K562 (cell line): ENCODE measurements around the gene FIG4. TPM values are rescaled to one million over a fixed set of nuclear protein-coding genes. Genes with fewer than 3 reads are reported as not detected.

Experiments used
- ATAC-seq: fragments of 200-7000 bp; cut with Tn5 transposase; 3 replicates; pipeline ENCODE4 v1.9.1; 2020; ENCODE audit warnings: moderate library complexity
- BruUV-seq: library from RNA; stranded (reverse); fragments of 400-500 nt; replicated peaks from 2 replicates; lab custom pipeline; 2021; lab: Mats Ljungman, UMichigan
- CTCF ChIA-PET: fragments of 300-600 bp; formaldehyde crosslinking; extraction: SDS; loops from one replicate; lab custom pipeline; 2021; ENCODE audit warnings: low intra/inter-chr PET ratio; lab: Yijun Ruan, JAX
- POLR2A ChIA-PET: fragments of 300-600, 350-650 bp; sonication (Branson Sonifier 250); formaldehyde crosslinking; extraction: SDS; loops from one replicate; lab custom pipeline; 2021; ENCODE audit warnings: antibody characterized with exemption, inconsistent platforms; lab: Yijun Ruan, JAX
- DNase-seq, 4 experiments: peaks; one replicate each; pipeline versions ENCODE4 v3.0.0 to v3.0.0-alpha.2; 2011 to 2018; ENCODE audit warnings: low spot score in 3 of 4, mixed read lengths in 3 of 4; ENCODE audit errors: extremely low read depth in 1 of 4
- FAIRE-seq: peaks from 2 replicates; lab custom pipeline; 2011; peaks lifted over from hg19 to GRCh38; lab: Jason Lieb, UNC
- H2AFZ ChIP-seq: 2 replicates; pipeline ENCODE4 v1.6.0; 2011; ENCODE audit warnings: low read depth, low read length, control low read depth, inconsistent platforms
- H3K27ac ChIP-seq: fragments of 200-600 bp; 3 replicates; pipeline ENCODE4 v1.8.0; 2011; ENCODE audit warnings: low read depth, mild to moderate bottlenecking, control low read depth, inconsistent platforms, low read length, moderate library complexity, mixed read lengths; ENCODE audit errors: extremely low read depth
- H3K27me3 ChIP-seq, 2 experiments: fragments of 300-600 bp in 1 of 2; 2 replicates in 1 of 2; 3 replicates in 1 of 2; pipeline versions ENCODE4 v1.6.0 to v1.8.0; 2011; ENCODE audit warnings: inconsistent platforms in 2 of 2, low read length in 2 of 2, mild to moderate bottlenecking in 1 of 2, mixed read lengths in 1 of 2, moderate library complexity in 1 of 2; ENCODE audit not compliant: control insufficient read depth in 2 of 2, insufficient read depth in 2 of 2
- H3K36me3 ChIP-seq: fragments of 300-600 bp; 3 replicates; pipeline ENCODE4 v1.8.0; 2011; ENCODE audit warnings: mild to moderate bottlenecking, low read length, inconsistent platforms; ENCODE audit not compliant: control insufficient read depth, insufficient read depth
- H3K4me1 ChIP-seq, 2 experiments: fragments of 200-600 bp in 1 of 2; replicated peaks in 1 of 2; 2 replicates in 1 of 2; 3 replicates in 1 of 2; pipeline versions ENCODE4 v1.5.1 to v1.8.0; 2011; ENCODE audit warnings: inconsistent platforms in 2 of 2, low read length in 2 of 2, mild to moderate bottlenecking in 1 of 2, mixed read lengths in 1 of 2, moderate library complexity in 1 of 2; ENCODE audit not compliant: control insufficient read depth in 2 of 2, insufficient read depth in 2 of 2
- H3K4me2 ChIP-seq: 2 replicates; pipeline ENCODE4 v1.6.1; 2011; ENCODE audit warnings: low read length, control low read depth, inconsistent platforms, mixed read lengths; ENCODE audit not compliant: insufficient read depth
- H3K4me3 ChIP-seq: fragments of 200-600 bp; sonication (generic), shearing (Covaris generic); 2 replicates; pipeline ENCODE4 v1.5.1; 2016; ENCODE audit warnings: control low read depth, inconsistent platforms
- H3K79me2 ChIP-seq: fragments of 200-600 bp; 3 replicates; pipeline ENCODE4 v1.8.0; 2011; ENCODE audit warnings: low read length, inconsistent platforms; ENCODE audit not compliant: control insufficient read depth, insufficient read depth
- H3K9ac ChIP-seq, 2 experiments: 2 replicates each; pipeline versions ENCODE4 v1.6.0 to v1.6.1; 2011; ENCODE audit warnings: low read depth in 2 of 2, low read length in 2 of 2, control low read depth in 1 of 2, inconsistent platforms in 1 of 2, mild to moderate bottlenecking in 1 of 2, mixed read lengths in 1 of 2; ENCODE audit not compliant: insufficient read depth in 1 of 2
- H3K9me1 ChIP-seq: one replicate; pipeline ENCODE4 v1.6.0; 2011; ENCODE audit warnings: inconsistent platforms, mild to moderate bottlenecking, low read length, moderate library complexity; ENCODE audit not compliant: control insufficient read depth, insufficient read depth
- H3K9me3 ChIP-seq: replicated peaks from 2 replicates; pipeline ENCODE4 v1.5.1; 2011; ENCODE audit warnings: low read depth, low read length, inconsistent platforms; ENCODE audit not compliant: control insufficient read depth, insufficient read depth
- H4K20me1 ChIP-seq: replicated peaks from 2 replicates; pipeline ENCODE4 v1.6.1; 2011; ENCODE audit warnings: low read length, inconsistent platforms, mixed read lengths; ENCODE audit not compliant: control insufficient read depth, insufficient read depth
- CBX5 ChIP-seq: IDR thresholded peaks from 2 replicates; pipeline ENCODE4 v1.6.1; 2014; ENCODE audit warnings: low read depth, borderline replicate concordance
- CHD4 ChIP-seq: fragments of 200-600 bp; sonication (generic); IDR thresholded peaks from 3 replicates; pipeline ENCODE4 v1.6.1; 2012; ENCODE audit warnings: low read depth, mild to moderate bottlenecking, mixed read lengths, low read length, inconsistent platforms; ENCODE audit not compliant: insufficient read depth, insufficient replicate concordance, poor library complexity, severe bottlenecking
- HCFC1 ChIP-seq: IDR thresholded peaks from 2 replicates; pipeline ENCODE4 v1.6.1; 2012; ENCODE audit warnings: low read depth, low read length, improper control_type of control experiment
- MAFF ChIP-seq: IDR thresholded peaks from 2 replicates; pipeline ENCODE4 v1.6.1; 2012; ENCODE audit warnings: low read length, improper control_type of control experiment
- RERE ChIP-seq: sonication (generic); formaldehyde crosslinking; IDR thresholded peaks from 2 replicates; pipeline ENCODE4 v1.8.0; 2023; ENCODE audit warnings: missing genetic modification reagents, mild to moderate bottlenecking, borderline replicate concordance
- ZBTB11 ChIP-seq, 3 experiments: fragments of 200-800 bp in 1 of 3; fragments of 250-450 bp in 1 of 3; fragments of 450-650 bp in 1 of 3; sonication (Bioruptor Pico) in 1 of 3; sonication (Bioruptor generic) in 1 of 3; formaldehyde crosslinking in 1 of 3; IDR thresholded peaks; 2 replicates each; pipeline versions ENCODE4 v1.6.1 to v1.8.0; 2016 to 2022; ENCODE audit warnings: mild to moderate bottlenecking in 2 of 3, missing genetic modification characterization in 2 of 3, missing compliant biosample characterization in 1 of 3, moderate library complexity in 1 of 3
- WGBS: fragments of 100-300 bp; shearing (Covaris generic); methylation state at CpG from one replicate; pipeline ENCODE4 v1.1.6; 2016; ENCODE audit warnings: low coverage, mixed read lengths; ENCODE audit not compliant: insufficient coverage; ENCODE audit errors: missing lambda C conversion rate; 5-methylcytosine and 5-hydroxymethylcytosine counted together
- in situ Hi-C: fragments of 300-500 bp; cut with MboI; formaldehyde crosslinking; loops from 4 replicates; pipeline ENCODE4 v1.15.0; 2018; ENCODE audit warnings: inconsistent platforms, mixed read lengths
- intact Hi-C: fragments of 100-400 bp; cut with micrococcal nuclease; formaldehyde crosslinking; loops from 2 replicates; pipeline ENCODE4 v1.14.2; 2022
- polyA plus RNA-seq, 8 experiments: library from polyadenylated mRNA; depleted of rRNA in 4 of 8; stranded (reverse) in 5 of 8; unstranded in 3 of 8; fragments of >200 nt; fragmentation: Nextera tagmentation in 2 of 8; fragmentation: Illumina TruSeq in 1 of 8; extraction: Ambion mirVana in 2 of 8; extraction: Trizol in 1 of 8; gene quantifications; 2 replicates each; pipeline versions ENCODE4 v1.2.1 to v1.2.3, GENCODE V29; 2011 to 2014; ENCODE audit warnings: inconsistent platforms in 1 of 8, missing spikeins in 1 of 8
- total RNA-seq, 7 experiments: library from RNA; depleted of rRNA in 6 of 7; stranded (reverse); fragments of >200 nt in 6 of 7; fragmentation: Illumina TruSeq in 2 of 7; extraction: Trizol in 2 of 7; gene quantifications; 2 replicates each; pipeline versions ENCODE4 v1.2.1 to v1.2.3, GENCODE V29; 2011 to 2021; ENCODE audit warnings: low replicate concordance in 1 of 7

The FIG4 gene
- total and polyA plus RNA-seq, 9 of the 15 experiments (the other 6 are each of a cell fraction or from before 2014, with no cell fraction given), result 1.5 to 6.8 (median 4.3) TPM

GRCh38 chr6:109715616-109716015, 24.5 kb downstream of the FIG4 start:
- no peaks in the 10 kb centered on the region; the same call in 1 of the 2 replicates for H4K20me1 ChIP-seq
- no peaks in the 10 kb centered on the region for H3K4me1 ChIP-seq
- peaks cover 4% of the 10 kb centered on the region for H3K9me1 ChIP-seq
- 4% methylated on average over 2 of the region's 2 CpGs for WGBS
- no peak overlapping the region for H3K27ac ChIP-seq
- no peak overlapping the region for H3K4me2 ChIP-seq
- ChIA-PET CTCF (no interaction called here), POLR2A (no interaction called here)
- no peaks in the 10 kb centered on the region for H3K36me3 ChIP-seq
- no peak for DNase-seq
- no peaks in the 10 kb centered on the region for H3K79me2 ChIP-seq
- ATAC-seq, result no peak
- TF ChIP-seq CBX5, result no peak
- TF ChIP-seq CHD4, result no peak
- TF ChIP-seq ZBTB11 (CRISPR knock-in tag; IDR thresholded peaks at IDR 0.05), result no peak
- TF ChIP-seq HCFC1, result no peak
- TF ChIP-seq MAFF, result no peak
- no peak for TF ChIP-seq RERE (CRISPR knock-in tag)
- no peak overlapping the region for H2AFZ ChIP-seq
- intact Hi-C loops (no loop called here), in situ Hi-C loops (no loop called here)
- peaks cover 6 to 10% of the 10 kb centered on the region in 2 experiments; a peak in 3 of 5 replicates for H3K27me3 ChIP-seq
- no peak overlapping the region for H3K4me3 ChIP-seq
- H3K9ac ChIP-seq, result no peak overlapping the region
- no TSS peak for BruUV-seq
- no peak for FAIRE-seq
- H3K9me3 ChIP-seq, result no peaks in the 10 kb centered on the region
